ENCODE measurements around the gene SLC16A3. TPM values are rescaled to one million over a fixed set of nuclear protein-coding genes. Genes with fewer than 3 reads are reported as not detected.

SLC16A3 gene
- polyA plus RNA-seq (2012; ENCODE audit: insufficient read depth, insufficient read length, low read depth) = 1.7 TPM

DNA sequence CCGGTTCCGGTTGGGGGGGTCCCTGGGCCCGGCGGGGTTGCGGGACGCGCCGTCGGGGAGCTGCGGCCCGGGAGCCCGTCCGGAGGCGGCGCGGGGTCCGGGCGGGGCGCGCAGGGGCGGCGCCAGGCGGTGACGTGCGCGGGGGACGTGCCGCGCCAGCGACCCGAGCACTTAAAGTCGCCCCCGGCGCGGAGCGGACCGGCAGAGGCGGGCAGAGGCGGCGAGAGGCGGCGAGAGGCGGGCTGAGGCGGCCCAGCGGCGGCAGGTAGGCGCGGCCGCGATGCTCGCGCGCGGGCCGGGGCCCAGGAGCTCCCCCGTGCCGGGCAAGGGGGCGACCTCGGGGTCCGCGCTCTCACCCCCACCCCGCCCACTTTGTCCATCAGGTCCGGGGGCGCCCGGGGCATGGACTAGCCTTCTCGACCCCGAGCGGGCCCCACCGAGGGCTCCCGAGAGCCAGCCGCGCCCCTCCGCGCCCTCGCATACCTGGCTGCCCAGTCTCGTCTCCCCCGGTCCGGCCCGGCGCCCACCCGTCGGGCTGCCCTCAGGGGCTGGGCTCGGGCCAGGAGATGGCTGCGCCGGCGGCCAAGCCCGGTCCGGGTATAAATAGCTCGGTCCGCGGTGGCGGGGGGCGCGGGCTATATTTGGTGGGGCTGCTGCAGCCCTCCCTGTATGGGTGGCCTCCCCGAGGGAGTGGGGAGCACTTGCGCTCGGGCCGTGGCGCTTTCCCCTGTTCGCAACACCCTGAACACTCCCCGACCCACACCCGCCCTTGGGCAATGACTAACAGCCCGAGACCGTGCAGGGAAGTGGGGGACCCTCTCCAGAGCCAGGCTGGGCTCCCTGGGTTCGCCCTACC, at the start of gene SLC16A3:
SLC16A3 (plus strand) TSS at position 201 of the 856 bp plus-strand sequence. CDS start 6,967 bp downstream, outside the sequence.
- no peak within 1 kb of the TSS for H3K4me3 ChIP-seq (ENCODE audit: low read depth, low read length)
- H3K4me1 ChIP-seq = no peaks in the 10 kb centered on the region; the same call in none of the 2 replicates
- H3K9me3 ChIP-seq = no peaks in the 10 kb centered on the region
- H3K36me3 ChIP-seq = no peaks in the 10 kb centered on the region
- TF ChIP-seq, protein P1, sequence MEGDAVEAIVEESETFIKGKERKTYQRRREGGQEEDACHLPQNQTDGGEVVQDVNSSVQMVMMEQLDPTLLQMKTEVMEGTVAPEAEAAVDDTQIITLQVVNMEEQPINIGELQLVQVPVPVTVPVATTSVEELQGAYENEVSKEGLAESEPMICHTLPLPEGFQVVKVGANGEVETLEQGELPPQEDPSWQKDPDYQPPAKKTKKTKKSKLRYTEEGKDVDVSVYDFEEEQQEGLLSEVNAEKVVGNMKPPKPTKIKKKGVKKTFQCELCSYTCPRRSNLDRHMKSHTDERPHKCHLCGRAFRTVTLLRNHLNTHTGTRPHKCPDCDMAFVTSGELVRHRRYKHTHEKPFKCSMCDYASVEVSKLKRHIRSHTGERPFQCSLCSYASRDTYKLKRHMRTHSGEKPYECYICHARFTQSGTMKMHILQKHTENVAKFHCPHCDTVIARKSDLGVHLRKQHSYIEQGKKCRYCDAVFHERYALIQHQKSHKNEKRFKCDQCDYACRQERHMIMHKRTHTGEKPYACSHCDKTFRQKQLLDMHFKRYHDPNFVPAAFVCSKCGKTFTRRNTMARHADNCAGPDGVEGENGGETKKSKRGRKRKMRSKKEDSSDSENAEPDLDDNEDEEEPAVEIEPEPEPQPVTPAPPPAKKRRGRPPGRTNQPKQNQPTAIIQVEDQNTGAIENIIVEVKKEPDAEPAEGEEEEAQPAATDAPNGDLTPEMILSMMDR (IDR thresholded peaks at IDR 0.05; ENCODE audit: low read depth, low read length) = no peak
- H3K27me3 ChIP-seq = peaks cover 12% of the 10 kb centered on the region
- DNase-seq = peak; percentile 55

- H3K4me1 ChIP-seq = no peaks in the 10 kb centered on the region
These were observed 49.4 kb upstream of the SLC16A3 start for GRCh38 chr17:82179412-82179811.

DNA sequence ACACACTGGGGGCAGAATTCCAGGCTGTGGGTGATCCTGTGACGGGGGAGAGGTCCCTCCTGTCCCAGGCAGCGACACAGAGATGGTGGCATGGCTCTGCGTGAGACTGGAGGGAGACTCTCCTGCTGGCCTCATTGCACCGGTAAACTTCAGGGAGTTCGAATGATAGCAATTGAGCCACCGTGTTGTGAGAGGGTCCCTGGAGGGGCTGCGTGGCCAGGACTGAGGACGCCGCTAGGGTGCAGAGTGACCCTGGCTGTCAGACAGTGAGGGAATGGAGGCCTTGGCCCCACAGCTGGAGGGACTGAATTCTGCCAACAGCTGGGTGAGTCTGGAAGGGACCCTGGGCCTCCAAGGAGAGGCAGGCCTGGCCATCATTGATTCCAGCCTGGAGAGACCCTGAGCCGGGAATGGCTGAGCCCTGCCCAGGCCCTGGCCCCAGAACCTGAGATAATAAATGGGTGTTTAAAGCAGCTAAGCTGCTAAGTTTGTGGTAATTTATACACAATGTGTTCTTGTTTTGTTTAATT, 48.8 kb upstream of the SLC16A3 start:
- Histone ChIP-seq H3K4me1 (no peaks in the 10 kb centered on the region), H3K4me3 (ENCODE audit: low read depth, low read length) (no peak overlapping the region), H3K27me3 (no peaks in the 10 kb centered on the region), H3K36me3 (peaks cover 24% of the 10 kb centered on the region), H3K9me3 (no peaks in the 10 kb centered on the region)
- no peak for DNase-seq
- TF ChIP-seq, protein P1 (IDR thresholded peaks at IDR 0.05; ENCODE audit: low read depth, low read length) = no peak

More at GRCh38 chr17:82179412-82179811, 49.4 kb upstream of the SLC16A3 start:
- no peak overlapping the region for H3K4me3 ChIP-seq (ENCODE audit: low read depth, low read length)
- DNase-seq = no peak
- peaks cover 19% of the 10 kb centered on the region for H3K36me3 ChIP-seq
- H3K9me3 ChIP-seq = no peaks in the 10 kb centered on the region
- TF ChIP-seq, protein P1 (IDR thresholded peaks at IDR 0.05; ENCODE audit: low read depth, low read length) = no peak
- H3K27me3 ChIP-seq = no peaks in the 10 kb centered on the region

DNA sequence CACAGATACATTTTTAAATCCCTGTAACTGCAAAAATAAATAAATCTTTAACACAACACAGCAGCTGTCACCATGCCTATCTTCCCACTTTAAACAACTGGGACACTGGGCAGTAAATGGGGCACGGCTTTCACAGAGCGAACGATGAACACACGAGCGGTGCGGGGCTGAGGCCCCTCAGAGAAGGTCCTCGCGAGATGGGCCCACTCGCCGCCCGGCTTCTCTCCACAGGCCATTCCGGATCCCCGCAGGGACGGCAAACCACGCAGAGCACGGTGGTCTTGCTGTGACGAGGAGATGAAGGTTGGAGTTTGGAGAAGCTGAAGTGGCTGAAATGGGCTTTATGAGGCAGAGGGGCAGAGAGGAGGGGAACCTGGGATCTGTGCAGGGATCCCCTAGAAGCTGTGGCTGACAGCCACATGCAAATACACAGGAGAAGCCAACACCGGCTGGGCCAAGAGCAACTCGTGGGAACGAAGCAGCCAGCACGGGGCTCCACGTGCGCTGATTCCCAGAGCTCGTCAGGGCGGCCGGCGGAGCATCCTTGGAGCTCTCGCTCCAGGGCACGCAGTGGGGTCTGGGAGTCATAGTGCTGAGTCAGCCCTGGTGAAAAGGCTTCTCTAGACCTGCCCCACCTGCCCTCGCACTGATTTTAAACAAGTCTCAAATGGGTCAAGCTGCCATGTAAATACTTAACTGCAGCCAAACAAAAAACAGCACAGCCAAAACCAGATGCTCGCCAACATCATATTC, 47.9 kb upstream of the SLC16A3 start:
- no peaks in the 10 kb centered on the region for H3K4me1 ChIP-seq
- DNase-seq = no peak
- H3K36me3 ChIP-seq = peaks cover 27% of the 10 kb centered on the region

DNA sequence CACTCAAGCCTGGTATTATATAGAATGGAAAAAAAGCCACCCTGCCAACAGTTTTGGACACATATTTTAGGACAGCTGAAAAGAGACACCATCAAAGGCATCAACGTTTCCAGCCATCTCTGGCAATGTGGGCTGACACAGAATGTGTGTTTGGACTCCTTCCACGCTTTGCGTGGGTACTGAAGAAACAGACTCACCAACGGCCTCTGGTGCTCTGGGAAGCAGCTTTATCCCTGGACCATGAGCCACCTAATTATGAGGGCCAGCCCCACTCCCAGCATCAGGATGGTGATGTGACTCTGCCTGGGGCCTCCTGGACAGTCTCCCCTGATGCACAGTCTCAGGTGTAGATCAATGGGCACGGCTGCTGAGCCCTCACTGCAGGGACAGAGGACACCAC, 44.1 kb upstream of the SLC16A3 start:
- Histone ChIP-seq H3K4me1 (no peaks in the 10 kb centered on the region), H3K4me3 (ENCODE audit: low read depth, low read length) (no peak overlapping the region), H3K27me3 (no peaks in the 10 kb centered on the region), H3K9me3 (no peaks in the 10 kb centered on the region), H3K36me3 (peaks cover 43% of the 10 kb centered on the region)
- DNase-seq = no peak
- TF ChIP-seq, protein P1 (IDR thresholded peaks at IDR 0.05; ENCODE audit: low read depth, low read length) = no peak

More for the DNA sequence above, 47.9 kb upstream of the SLC16A3 start:
- Histone ChIP-seq H3K4me3 (ENCODE audit: low read depth, low read length) (no peak overlapping the region), H3K27me3 (no peaks in the 10 kb centered on the region), H3K9me3 (no peaks in the 10 kb centered on the region)
- TF ChIP-seq, protein P1 (IDR thresholded peaks at IDR 0.05; ENCODE audit: low read depth, low read length) = no peak
